H9 (cell line): Measurements from ENCODE around the gene TESK2. TPM values are rescaled to one million over a fixed set of nuclear protein-coding genes. Genes with fewer than 3 reads are reported as not detected.

Experiments used
- DNase-seq: peaks from one replicate; pipeline ENCODE4 v3.0.0-alpha.2; 2017
- H2AFZ ChIP-seq: one replicate; pipeline ENCODE4 v1.6.1; 2013; ENCODE audit warnings: mild to moderate bottlenecking, low read length, control low read depth, moderate library complexity
- H2AK5ac ChIP-seq: 2 replicates; pipeline ENCODE4 v1.6.1; 2013; ENCODE audit warnings: low read length, control low read depth, mixed read lengths; ENCODE audit not compliant: insufficient read length
- H2BK120ac ChIP-seq: one replicate; pipeline ENCODE4 v1.6.1; 2013; ENCODE audit warnings: low read depth, mild to moderate bottlenecking, low read length, control low read depth, inconsistent platforms; ENCODE audit not compliant: poor library complexity, severe bottlenecking
- H2BK12ac ChIP-seq: 2 replicates; pipeline ENCODE4 v1.6.1; 2013; ENCODE audit warnings: low read length, control low read depth, mixed read lengths, low read depth; ENCODE audit not compliant: insufficient read length
- H2BK15ac ChIP-seq: 2 replicates; pipeline ENCODE4 v1.6.1; 2013; ENCODE audit warnings: low read depth, low read length, control low read depth
- H2BK20ac ChIP-seq: one replicate; pipeline ENCODE4 v1.6.1; 2013; ENCODE audit warnings: low read depth, mild to moderate bottlenecking, low read length, control low read depth, inconsistent platforms; ENCODE audit not compliant: poor library complexity, severe bottlenecking
- H2BK5ac ChIP-seq: 2 replicates; pipeline ENCODE4 v1.6.1; 2013; ENCODE audit warnings: low read length, control low read depth, mixed read lengths; ENCODE audit not compliant: insufficient read length
- H3K14ac ChIP-seq: 2 replicates; pipeline ENCODE4 v1.6.1; 2013; ENCODE audit warnings: low read length, control low read depth; ENCODE audit not compliant: insufficient read depth
- H3K18ac ChIP-seq: 2 replicates; pipeline ENCODE4 v1.6.1; 2013; ENCODE audit warnings: low read depth, mild to moderate bottlenecking, mixed read lengths, low read length, control low read depth; ENCODE audit not compliant: insufficient read length
- H3K23ac ChIP-seq: 2 replicates; pipeline ENCODE4 v1.6.1; 2013; ENCODE audit warnings: low read length, control low read depth, mixed read lengths, low read depth; ENCODE audit not compliant: insufficient read length
- H3K23me2 ChIP-seq: 2 replicates; pipeline ENCODE4 v1.6.1; 2013; ENCODE audit warnings: low read depth, mild to moderate bottlenecking, mixed read lengths, low read length, control low read depth; ENCODE audit not compliant: insufficient read length, poor library complexity, severe bottlenecking
- H3K27ac ChIP-seq: 2 replicates; pipeline ENCODE4 v1.5.1; 2013; ENCODE audit warnings: low read length, control low read depth, mixed read lengths, low read depth; ENCODE audit not compliant: insufficient read length
- H3K27me3 ChIP-seq: 2 replicates; pipeline ENCODE4 v1.6.1; 2013; ENCODE audit warnings: low read length, control low read depth, inconsistent platforms; ENCODE audit not compliant: insufficient read depth
- H3K4ac ChIP-seq: 2 replicates; pipeline ENCODE4 v1.6.1; 2013; ENCODE audit warnings: low read depth, mild to moderate bottlenecking, control low read depth, inconsistent platforms, low read length, moderate library complexity
- H3K4me1 ChIP-seq: 2 replicates; pipeline ENCODE4 v1.6.1; 2013; ENCODE audit warnings: low read length, control low read depth, inconsistent platforms; ENCODE audit not compliant: insufficient read depth
- H3K4me2 ChIP-seq: 2 replicates; pipeline ENCODE4 v1.6.1; 2013; ENCODE audit warnings: low read length, control low read depth, mixed read lengths; ENCODE audit not compliant: insufficient read length, insufficient read depth
- H3K56ac ChIP-seq: 2 replicates; pipeline ENCODE4 v1.6.1; 2013; ENCODE audit warnings: low read depth, mild to moderate bottlenecking, mixed read lengths, low read length, control low read depth; ENCODE audit not compliant: insufficient read length
- H3K79me1 ChIP-seq: 2 replicates; pipeline ENCODE4 v1.6.1; 2013; ENCODE audit warnings: low read depth, mild to moderate bottlenecking, moderate library complexity, low read length, control low read depth, inconsistent platforms; ENCODE audit not compliant: insufficient read depth, poor library complexity, severe bottlenecking
- H3K79me2 ChIP-seq: 2 replicates; pipeline ENCODE4 v1.6.1; 2013; ENCODE audit warnings: low read length, control low read depth, inconsistent platforms; ENCODE audit not compliant: insufficient read depth
- H3K9ac ChIP-seq: 2 replicates; pipeline ENCODE4 v1.6.1; 2013; ENCODE audit warnings: low read length, control low read depth, mixed read lengths; ENCODE audit not compliant: insufficient read length; ENCODE audit errors: extremely low read depth
- H3K9me3 ChIP-seq: one replicate; pipeline ENCODE4 v1.6.1; 2013; ENCODE audit warnings: low read depth, low read length, inconsistent platforms; ENCODE audit not compliant: control insufficient read depth
- H3T11ph ChIP-seq: one replicate; pipeline ENCODE4 v1.6.1; 2013; ENCODE audit warnings: mild to moderate bottlenecking, low read length, control low read depth, inconsistent platforms
- H4K20me1 ChIP-seq: one replicate; pipeline ENCODE4 v1.6.1; 2013; ENCODE audit not compliant: control insufficient read depth, insufficient read length, insufficient read depth
- H4K5ac ChIP-seq: 2 replicates; pipeline ENCODE4 v1.6.1; 2013; ENCODE audit warnings: low read depth, mild to moderate bottlenecking, mixed read lengths, low read length, control low read depth; ENCODE audit not compliant: insufficient read length
- H4K8ac ChIP-seq: replicated peaks from 2 replicates; pipeline ENCODE4 v1.6.1; 2013; ENCODE audit warnings: low read length, control low read depth, mixed read lengths, low read depth; ENCODE audit not compliant: insufficient read length
- H4K91ac ChIP-seq: 2 replicates; pipeline ENCODE4 v1.6.1; 2013; ENCODE audit warnings: low read depth, mild to moderate bottlenecking, moderate library complexity, mixed read lengths, low read length, control low read depth; ENCODE audit not compliant: insufficient read length
- H3K27ac Mint-ChIP-seq, 3 experiments: 2 replicates in 2 of 3; 3 replicates in 1 of 3; pipeline ENCODE4 v1.8.0; 2020 to 2021; ENCODE audit warnings: mixed read lengths in 3 of 3, mild to moderate bottlenecking in 1 of 3, moderate library complexity in 1 of 3
- H3K27me3 Mint-ChIP-seq: 2 replicates; pipeline ENCODE4 v1.8.0; 2021; ENCODE audit warnings: low read depth, mild to moderate bottlenecking, moderate library complexity, mixed read lengths
- H3K36me3 Mint-ChIP-seq, 3 experiments: 2 replicates in 2 of 3; 3 replicates in 1 of 3; pipeline ENCODE4 v1.8.0; 2020 to 2021; ENCODE audit warnings: low read depth in 3 of 3, mixed read lengths in 3 of 3; ENCODE audit not compliant: insufficient read depth in 1 of 3
- H3K4me1 Mint-ChIP-seq, 2 experiments: 2 replicates each; pipeline ENCODE4 v1.8.0; 2020; ENCODE audit warnings: mixed read lengths in 2 of 2
- H3K4me3 Mint-ChIP-seq, 2 experiments: 2 replicates in 1 of 2; 3 replicates in 1 of 2; pipeline ENCODE4 v1.8.0; 2020 to 2021; ENCODE audit warnings: mild to moderate bottlenecking in 2 of 2, mixed read lengths in 2 of 2, moderate library complexity in 1 of 2
- H3K9me3 Mint-ChIP-seq, 2 experiments: 2 replicates in 1 of 2; 3 replicates in 1 of 2; pipeline ENCODE4 v1.8.0; 2020; ENCODE audit warnings: mild to moderate bottlenecking in 2 of 2, mixed read lengths in 2 of 2, moderate library complexity in 1 of 2
- WGBS: extraction: QIAGEN DNeasy Blood & Tissue Kit; methylation state at CpG from one replicate; pipeline ENCODE4 v1.1.7; 2013; ENCODE audit warnings: missing lambda C conversion rate, low lambda C conversion rate, mixed read lengths; ENCODE audit not compliant: insufficient read length; ENCODE audit errors: extremely low coverage; 5-methylcytosine and 5-hydroxymethylcytosine counted together
- total RNA-seq: library from RNA; stranded (reverse); gene quantifications from 2 replicates; pipeline ENCODE4 v1.2.1, GENCODE V29; 2021
- TF ChIP-seq, protein P1 (sequence below): fragments of 200-600 bp; sonication (generic); conservative IDR thresholded peaks from 3 replicates; pipeline ENCODE4 v1.8.0; 2021; ENCODE audit warnings: antibody characterized with exemption, mild to moderate bottlenecking

The TESK2 gene
- total RNA-seq, 1 experiment from 2014 or later = 7.2 TPM

DNA sequence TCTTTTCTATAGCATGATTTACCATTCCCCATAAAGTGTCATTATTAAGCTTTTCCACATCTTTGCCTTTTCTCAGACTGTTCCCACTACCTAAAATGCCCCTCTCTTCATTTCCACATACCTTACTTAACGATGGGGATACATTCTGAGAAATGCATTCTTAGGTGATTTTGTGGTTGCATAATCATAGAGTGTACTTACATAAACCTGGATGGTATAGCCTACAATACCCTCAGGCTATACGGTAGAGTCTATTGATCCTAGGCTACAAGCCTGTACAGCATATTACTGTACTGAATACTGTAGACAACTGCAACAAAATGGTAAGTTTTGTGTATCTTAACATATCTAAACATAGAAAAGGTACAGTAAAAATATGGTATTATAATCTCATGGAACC is 95.9 kb downstream of the TESK2 start:
- no peaks in the 10 kb centered on the region for H3K79me2 ChIP-seq

More for the DNA sequence above, 95.9 kb downstream of the TESK2 start:
- Histone ChIP-seq H2AK5ac (no peak overlapping the region), H4K8ac (no peak overlapping the region), H2BK5ac (no peak overlapping the region), H3K4me2 (no peak overlapping the region), H3K4me1 (peaks cover 2% of the 10 kb centered on the region; the same call in 1 of the 2 replicates), H3K23ac (no peak overlapping the region), H3K4ac (no peak overlapping the region), H4K5ac (no peak overlapping the region), H3K9me3 (no peaks in the 10 kb centered on the region), H2BK120ac (no peak overlapping the region), H2BK12ac (no peak overlapping the region), H3K79me1 (no peaks in the 10 kb centered on the region), H4K91ac (no peak overlapping the region), H4K20me1 (no peaks in the 10 kb centered on the region), H3K18ac (no peak overlapping the region), H3K9ac (no peak overlapping the region), H2BK20ac (no peak overlapping the region), H2AFZ (no peak overlapping the region), H3K23me2 (no peaks in the 10 kb centered on the region), H2BK15ac (no peak overlapping the region), H3K56ac (no peak overlapping the region), H3K14ac (no peak overlapping the region), H3T11ph (no peak overlapping the region), H3K27me3 (no peaks in the 10 kb centered on the region), H3K27ac (no peak overlapping the region)
- no peak overlapping the region for H3K4me3 Mint-ChIP-seq
- no peaks in the 10 kb centered on the region for H3K36me3 Mint-ChIP-seq
- no CpG with 5 or more reads among the region's 2 CpGs for WGBS
- TF ChIP-seq, protein P1, sequence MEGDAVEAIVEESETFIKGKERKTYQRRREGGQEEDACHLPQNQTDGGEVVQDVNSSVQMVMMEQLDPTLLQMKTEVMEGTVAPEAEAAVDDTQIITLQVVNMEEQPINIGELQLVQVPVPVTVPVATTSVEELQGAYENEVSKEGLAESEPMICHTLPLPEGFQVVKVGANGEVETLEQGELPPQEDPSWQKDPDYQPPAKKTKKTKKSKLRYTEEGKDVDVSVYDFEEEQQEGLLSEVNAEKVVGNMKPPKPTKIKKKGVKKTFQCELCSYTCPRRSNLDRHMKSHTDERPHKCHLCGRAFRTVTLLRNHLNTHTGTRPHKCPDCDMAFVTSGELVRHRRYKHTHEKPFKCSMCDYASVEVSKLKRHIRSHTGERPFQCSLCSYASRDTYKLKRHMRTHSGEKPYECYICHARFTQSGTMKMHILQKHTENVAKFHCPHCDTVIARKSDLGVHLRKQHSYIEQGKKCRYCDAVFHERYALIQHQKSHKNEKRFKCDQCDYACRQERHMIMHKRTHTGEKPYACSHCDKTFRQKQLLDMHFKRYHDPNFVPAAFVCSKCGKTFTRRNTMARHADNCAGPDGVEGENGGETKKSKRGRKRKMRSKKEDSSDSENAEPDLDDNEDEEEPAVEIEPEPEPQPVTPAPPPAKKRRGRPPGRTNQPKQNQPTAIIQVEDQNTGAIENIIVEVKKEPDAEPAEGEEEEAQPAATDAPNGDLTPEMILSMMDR = no peak
- H3K4me1 Mint-ChIP-seq = peaks cover 2 to 8% of the 10 kb centered on the region in 2 experiments
- H3K27ac Mint-ChIP-seq = no peak overlapping the region
- no peaks in the 10 kb centered on the region for H3K9me3 Mint-ChIP-seq
- DNase-seq = no peak
- no peaks in the 10 kb centered on the region; the same call in 1 of the 2 replicates for H3K27me3 Mint-ChIP-seq
